ENCODE measurements around the gene SLC16A6. TPM values are rescaled to one million over a fixed set of nuclear protein-coding genes. Genes with fewer than 3 reads are reported as not detected.
"Not testable (repeated sequence)": the region's sequence is repeated elsewhere in the genome, so short reads cannot be mapped to it uniquely, and the experiment has no call there.

Gene SLC16A6
- total RNA-seq, 4 donors from 2014 or later, result 1.1 to 1.7 TPM; not detected in 2

GRCh38 chr17:68221786-68222185 lies 69.1 kb downstream of the SLC16A6 start:
- no peak overlapping the region for H3K4me3 ChIP-seq
- H3K36me3 ChIP-seq, result no peaks in the 10 kb centered on the region
- TF ChIP-seq, protein P1, sequence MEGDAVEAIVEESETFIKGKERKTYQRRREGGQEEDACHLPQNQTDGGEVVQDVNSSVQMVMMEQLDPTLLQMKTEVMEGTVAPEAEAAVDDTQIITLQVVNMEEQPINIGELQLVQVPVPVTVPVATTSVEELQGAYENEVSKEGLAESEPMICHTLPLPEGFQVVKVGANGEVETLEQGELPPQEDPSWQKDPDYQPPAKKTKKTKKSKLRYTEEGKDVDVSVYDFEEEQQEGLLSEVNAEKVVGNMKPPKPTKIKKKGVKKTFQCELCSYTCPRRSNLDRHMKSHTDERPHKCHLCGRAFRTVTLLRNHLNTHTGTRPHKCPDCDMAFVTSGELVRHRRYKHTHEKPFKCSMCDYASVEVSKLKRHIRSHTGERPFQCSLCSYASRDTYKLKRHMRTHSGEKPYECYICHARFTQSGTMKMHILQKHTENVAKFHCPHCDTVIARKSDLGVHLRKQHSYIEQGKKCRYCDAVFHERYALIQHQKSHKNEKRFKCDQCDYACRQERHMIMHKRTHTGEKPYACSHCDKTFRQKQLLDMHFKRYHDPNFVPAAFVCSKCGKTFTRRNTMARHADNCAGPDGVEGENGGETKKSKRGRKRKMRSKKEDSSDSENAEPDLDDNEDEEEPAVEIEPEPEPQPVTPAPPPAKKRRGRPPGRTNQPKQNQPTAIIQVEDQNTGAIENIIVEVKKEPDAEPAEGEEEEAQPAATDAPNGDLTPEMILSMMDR (IDR thresholded peaks at IDR 0.05), result no peak
- no peak for TF ChIP-seq POLR2A (IDR thresholded peaks at IDR 0.05)
- H3K27me3 ChIP-seq, result no peaks in the 10 kb centered on the region
- DNase-seq, result no peak
- H3K27ac ChIP-seq, result no peak overlapping the region
- no peaks in the 10 kb centered on the region for H3K4me1 ChIP-seq
- no peaks in the 10 kb centered on the region for H3K9me3 ChIP-seq

- not testable (repeated sequence) for H3K9me3 ChIP-seq, H3K4me1 ChIP-seq, H3K36me3 ChIP-seq, H3K27ac ChIP-seq, H3K4me3 ChIP-seq, H3K27me3 ChIP-seq
- DNase-seq, result peak in 1 of 3 donors; percentile 22
These were observed 70.1 kb downstream of the SLC16A6 start for GRCh38 chr17:68220786-68221185.

GRCh38 chr17:68220186-68220585 lies 70.7 kb downstream of the SLC16A6 start:
- not testable (repeated sequence) for DNase-seq, H3K27ac ChIP-seq, H3K9me3 ChIP-seq, H3K36me3 ChIP-seq, H3K4me3 ChIP-seq, H3K27me3 ChIP-seq, H3K4me1 ChIP-seq

- H3K9me3 ChIP-seq, H3K36me3 ChIP-seq, DNase-seq, H3K4me1 ChIP-seq, H3K27me3 ChIP-seq, H3K4me3 ChIP-seq, H3K27ac ChIP-seq: not testable (repeated sequence)
These were observed 71.5 kb downstream of the SLC16A6 start for GRCh38 chr17:68219429-68219828.

Other genes starting within 250 kb of the SLC16A6 start
- gene AMZ2, start 43.1 kb downstream of the SLC16A6 start, total RNA-seq, result 10 to 100 TPM; 18.0 to 38.8 (median 31.2) TPM
- gene ARSG, start 368 bp upstream of the SLC16A6 start, total RNA-seq, result 10 to 100 TPM in 1 of 4 donors, 1 to 10 TPM in 2, under 1 TPM in 1; 0.70 to 29.7 (median 2.0) TPM
- 10 to 100 TPM; 34.7 to 95.7 (median 44.4) TPM for gene WIPI1, start 166.4 kb upstream of the SLC16A6 start, total RNA-seq
- 100 to 1,000 TPM in 1 of 4 donors, 10 to 100 TPM in 3; 63.4 to 197 (median 88.9) TPM for gene PRKAR1A, start 221.3 kb upstream of the SLC16A6 start, total RNA-seq